HEK293T (cell line): ENCODE measurements around the gene SPRR2F.

Source experiments
- BHLHE40 ChIP-seq: fragments of 450-650 bp; IDR thresholded peaks from 2 replicates; pipeline ENCODE4 v1.6.1; 2016; ENCODE audit warnings: mild to moderate bottlenecking, moderate library complexity, borderline replicate concordance
- CTBP1 ChIP-seq: fragments of 450-650 bp; IDR thresholded peaks from 2 replicates; pipeline ENCODE4 v1.6.1; 2016; ENCODE audit warnings: borderline replicate concordance
- ELF4 ChIP-seq: fragments of 450-650 bp; IDR thresholded peaks from 2 replicates; pipeline ENCODE4 v1.6.1; 2017; ENCODE audit warnings: antibody characterized with exemption
- FOXK2 ChIP-seq: fragments of 450-650 bp; IDR thresholded peaks from 2 replicates; pipeline ENCODE4 v1.6.1; 2016; ENCODE audit warnings: mild to moderate bottlenecking
- PKNOX1 ChIP-seq: fragments of 450-650 bp; IDR thresholded peaks from 2 replicates; pipeline ENCODE4 v1.6.1; 2016
- SP1 ChIP-seq: fragments of 450-650 bp; IDR thresholded peaks from 2 replicates; pipeline ENCODE4 v1.6.1; 2017
- TARDBP ChIP-seq: fragments of 450-650 bp; IDR thresholded peaks from 2 replicates; pipeline ENCODE4 v1.6.1; 2016
- ZNF384 ChIP-seq: fragments of 450-650 bp; IDR thresholded peaks from 2 replicates; pipeline ENCODE4 v1.6.1; 2016

GRCh38 chr1:153094426-153094825, 18.9 kb downstream of the SPRR2F start, which contains the start of gene SPRR2E:
- TF ChIP-seq BHLHE40 (no peak), SP1 (no peak), CTBP1 (no peak), FOXK2 (no peak), TARDBP (no peak), ZNF384 (no peak), ELF4 (no peak), PKNOX1 (no peak)
